ENCODE results near the gene RRAGD.

Gene RRAGD

DNA sequence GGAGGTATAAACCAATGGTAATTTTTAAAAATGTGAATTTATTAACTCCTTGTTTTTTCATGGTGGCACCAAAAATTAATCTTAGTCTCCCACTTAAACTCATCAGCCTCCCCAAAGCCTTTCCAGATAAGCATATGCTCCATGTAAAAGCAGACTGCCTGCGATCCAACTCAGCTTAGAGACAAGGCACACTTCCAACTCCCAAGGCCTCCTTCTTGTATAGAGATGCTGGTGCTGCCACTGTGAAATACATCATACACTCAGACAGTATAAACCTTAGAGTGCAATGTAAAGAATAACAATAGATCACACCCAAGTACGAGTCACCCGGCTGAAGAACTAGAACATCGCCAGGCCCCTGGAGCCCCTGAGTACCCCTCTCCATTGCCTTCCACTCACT, 22.9 kb upstream of the RRAGD start:
- no peak for TF ChIP-seq POLR2A (IDR thresholded peaks at IDR 0.05; ENCODE audit: extremely low read depth, insufficient read length)
- TF ChIP-seq, protein P1, sequence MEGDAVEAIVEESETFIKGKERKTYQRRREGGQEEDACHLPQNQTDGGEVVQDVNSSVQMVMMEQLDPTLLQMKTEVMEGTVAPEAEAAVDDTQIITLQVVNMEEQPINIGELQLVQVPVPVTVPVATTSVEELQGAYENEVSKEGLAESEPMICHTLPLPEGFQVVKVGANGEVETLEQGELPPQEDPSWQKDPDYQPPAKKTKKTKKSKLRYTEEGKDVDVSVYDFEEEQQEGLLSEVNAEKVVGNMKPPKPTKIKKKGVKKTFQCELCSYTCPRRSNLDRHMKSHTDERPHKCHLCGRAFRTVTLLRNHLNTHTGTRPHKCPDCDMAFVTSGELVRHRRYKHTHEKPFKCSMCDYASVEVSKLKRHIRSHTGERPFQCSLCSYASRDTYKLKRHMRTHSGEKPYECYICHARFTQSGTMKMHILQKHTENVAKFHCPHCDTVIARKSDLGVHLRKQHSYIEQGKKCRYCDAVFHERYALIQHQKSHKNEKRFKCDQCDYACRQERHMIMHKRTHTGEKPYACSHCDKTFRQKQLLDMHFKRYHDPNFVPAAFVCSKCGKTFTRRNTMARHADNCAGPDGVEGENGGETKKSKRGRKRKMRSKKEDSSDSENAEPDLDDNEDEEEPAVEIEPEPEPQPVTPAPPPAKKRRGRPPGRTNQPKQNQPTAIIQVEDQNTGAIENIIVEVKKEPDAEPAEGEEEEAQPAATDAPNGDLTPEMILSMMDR (IDR thresholded peaks at IDR 0.05; ENCODE audit: low read depth, low read length), result no peak
- DNase-seq (ENCODE audit: low read depth), result no peak
- no peak overlapping the region for H3K4me3 ChIP-seq (ENCODE audit: low read depth, low read length)

DNA sequence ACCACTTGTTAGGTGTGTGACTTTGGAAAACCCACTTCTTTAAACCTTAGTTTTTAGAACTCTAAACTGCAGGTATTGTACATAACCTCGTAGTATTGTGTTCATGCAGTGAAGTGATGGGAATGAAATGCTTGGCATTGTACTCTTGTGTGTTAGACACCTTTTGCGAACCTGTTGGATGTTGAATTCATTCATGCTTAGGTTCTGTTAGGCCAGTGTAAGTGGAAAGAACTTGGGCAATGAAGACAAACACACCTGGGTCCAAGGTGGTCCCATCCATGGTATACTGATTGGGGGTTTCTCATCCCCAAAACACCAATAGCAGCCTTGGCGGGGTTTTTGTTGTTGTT, 22.1 kb upstream of the RRAGD start:
- TF ChIP-seq, protein P1 (IDR thresholded peaks at IDR 0.05; ENCODE audit: low read depth, low read length), result no peak
- TF ChIP-seq, protein P2, sequence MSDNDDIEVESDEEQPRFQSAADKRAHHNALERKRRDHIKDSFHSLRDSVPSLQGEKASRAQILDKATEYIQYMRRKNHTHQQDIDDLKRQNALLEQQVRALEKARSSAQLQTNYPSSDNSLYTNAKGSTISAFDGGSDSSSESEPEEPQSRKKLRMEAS (IDR thresholded peaks at IDR 0.05; ENCODE audit: low read depth, low read length), result no peak
- TF ChIP-seq MYC (IDR thresholded peaks at IDR 0.05; ENCODE audit: low read depth, low read length) (no peak), POLR2A (IDR thresholded peaks at IDR 0.05; ENCODE audit: extremely low read depth, insufficient read length) (no peak)
- DNase-seq (ENCODE audit: low read depth), result no peak
- no peak overlapping the region for H3K4me3 ChIP-seq (ENCODE audit: low read depth, low read length)

DNA sequence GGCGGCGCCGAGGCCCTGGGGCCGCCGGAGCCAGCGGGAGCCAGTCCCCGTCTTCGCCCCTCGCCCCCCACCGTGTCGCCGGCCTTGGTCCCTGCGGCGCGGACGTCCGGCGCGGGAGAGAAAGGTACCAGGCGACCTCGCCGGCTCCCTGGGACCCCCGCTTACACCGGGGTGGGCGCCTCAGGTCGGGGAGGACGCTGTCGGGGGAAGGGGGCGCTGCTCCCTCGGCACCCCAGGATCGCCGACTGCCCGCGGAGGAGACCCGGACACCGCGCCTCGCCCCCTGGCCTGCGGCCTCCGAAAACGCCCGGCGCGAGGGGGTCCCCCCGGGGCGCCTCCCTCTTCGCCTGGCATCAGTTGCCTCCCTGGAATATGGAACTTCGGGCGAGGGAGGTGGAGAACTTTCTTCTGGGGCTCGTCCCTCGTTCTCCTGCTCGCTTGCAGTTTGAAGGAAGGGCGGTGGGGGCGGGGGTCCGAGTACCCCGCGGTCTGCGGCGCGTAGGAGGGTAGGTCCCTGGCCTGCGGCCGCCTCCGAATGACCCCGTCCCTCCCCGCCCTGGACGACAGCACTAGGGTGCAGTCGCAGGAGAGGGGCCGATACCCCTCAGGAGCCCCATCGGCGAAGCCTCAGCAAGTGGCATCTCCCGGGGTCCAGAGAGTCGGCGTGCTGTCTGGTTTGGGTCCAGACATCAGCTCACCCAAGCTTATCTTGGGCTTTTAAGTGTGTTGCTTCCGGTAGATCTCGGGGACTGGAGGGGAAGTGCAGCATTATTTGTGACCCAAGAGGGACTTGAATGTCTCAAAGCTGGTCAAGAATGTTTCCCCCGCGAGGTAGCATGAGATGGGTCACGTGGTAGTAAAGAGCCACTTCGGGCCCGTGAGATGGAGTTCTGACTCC, 21.4 kb upstream of the RRAGD start:
- DNase-seq (ENCODE audit: low read depth), result peak; percentile 60
- H3K4me3 ChIP-seq (ENCODE audit: low read depth, low read length), result no peak overlapping the region
- TF ChIP-seq, protein P1 (IDR thresholded peaks at IDR 0.05; ENCODE audit: low read depth, low read length), result no peak
- TF ChIP-seq POLR2A (IDR thresholded peaks at IDR 0.05; ENCODE audit: extremely low read depth, insufficient read length), result no peak
- TF ChIP-seq, protein P2 (IDR thresholded peaks at IDR 0.05; ENCODE audit: low read depth, low read length), result no peak
- TF ChIP-seq MYC (IDR thresholded peaks at IDR 0.05; ENCODE audit: low read depth, low read length), result no peak

DNA sequence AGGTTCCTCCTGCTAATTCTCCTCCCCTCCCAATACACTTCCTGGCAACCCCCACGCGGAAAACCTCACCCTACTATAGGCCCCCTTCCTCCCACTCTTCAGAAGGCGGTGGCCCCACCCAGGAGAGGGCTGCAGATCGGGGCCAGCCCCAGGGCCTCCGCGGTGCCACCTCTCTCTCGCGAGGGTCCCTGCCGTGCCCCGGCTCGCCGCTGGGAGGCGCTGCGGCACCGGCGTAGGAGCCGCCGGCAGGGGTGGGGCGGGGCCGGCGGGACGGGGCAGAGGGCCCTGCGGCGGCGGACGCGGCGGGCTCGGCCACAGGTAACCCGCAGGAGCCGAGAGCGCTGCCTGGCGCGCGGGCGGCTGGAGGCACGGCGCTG, 20.8 kb upstream of the RRAGD start, which contains the start of gene ANKRD6:
Gene ANKRD6 (plus strand): TSS at position 278 of the 377 bp plus-strand sequence. CDS start 133,825 bp downstream, outside the sequence.
- peak within 1 kb of the TSS; percentile 27 for H3K4me3 ChIP-seq (ENCODE audit: low read depth, low read length)
- TF ChIP-seq, protein P1 (IDR thresholded peaks at IDR 0.05; ENCODE audit: low read depth, low read length), result peak; percentile 76
- TF ChIP-seq, protein P2 (IDR thresholded peaks at IDR 0.05; ENCODE audit: low read depth, low read length), result no peak
- TF ChIP-seq MYC (IDR thresholded peaks at IDR 0.05; ENCODE audit: low read depth, low read length) (no peak), POLR2A (IDR thresholded peaks at IDR 0.05; ENCODE audit: extremely low read depth, insufficient read length) (no peak)
- peak; percentile 76 for DNase-seq (ENCODE audit: low read depth)

DNA sequence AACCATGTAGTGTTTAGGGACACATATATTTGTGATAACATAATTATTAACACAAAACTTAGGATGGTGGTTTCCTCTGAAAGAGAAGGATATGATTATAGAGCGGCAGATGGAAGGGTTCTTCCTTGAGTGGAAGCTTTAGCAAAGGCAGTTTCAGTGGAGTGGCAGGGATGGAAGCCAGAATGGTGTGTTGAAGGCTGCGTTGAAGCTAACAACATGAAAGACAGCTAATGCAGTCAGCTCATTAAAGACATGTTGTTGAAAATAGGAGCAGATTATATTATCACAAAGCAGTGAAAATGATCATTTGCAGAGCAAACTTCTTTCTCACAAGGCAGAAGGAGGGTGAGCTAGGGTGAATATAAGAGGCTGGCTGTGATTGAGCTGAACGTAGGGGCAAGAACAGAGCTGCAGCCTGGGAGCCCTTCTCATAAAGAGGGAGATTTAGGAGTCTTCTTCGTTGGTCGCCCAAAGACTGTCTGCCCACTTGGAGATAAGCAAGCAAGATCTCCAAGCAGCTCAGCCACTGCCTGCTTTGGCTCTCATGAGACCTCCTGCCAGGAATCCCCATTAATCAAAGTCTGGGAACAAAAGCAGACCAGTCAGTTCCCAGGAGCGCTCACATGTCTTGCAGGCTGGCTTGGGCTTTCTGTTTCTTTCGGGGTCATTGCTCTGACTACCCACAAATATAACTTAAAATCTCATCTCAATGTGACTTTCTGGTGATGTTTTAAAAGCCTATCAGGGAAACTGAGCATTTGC, 18.3 kb upstream of the RRAGD start:
- TF ChIP-seq, protein P2 (IDR thresholded peaks at IDR 0.05; ENCODE audit: low read depth, low read length), result no peak
- TF ChIP-seq MYC (IDR thresholded peaks at IDR 0.05; ENCODE audit: low read depth, low read length) (no peak), POLR2A (IDR thresholded peaks at IDR 0.05; ENCODE audit: extremely low read depth, insufficient read length) (no peak)
- TF ChIP-seq, protein P1 (IDR thresholded peaks at IDR 0.05; ENCODE audit: low read depth, low read length), result no peak
- DNase-seq (ENCODE audit: low read depth), result no peak
- no peak overlapping the region for H3K4me3 ChIP-seq (ENCODE audit: low read depth, low read length)

Data from NB4 (cell line).